ENCODE results near the gene TBC1D16.

Gene TBC1D16

GRCh38 chr17:79991924-79992648 lies 43.6 kb downstream of the TBC1D16 start:
- Histone ChIP-seq H3K27me3 (replicated peaks; ENCODE audit: control insufficient read depth, insufficient read depth, low read length) (no peaks in the 10 kb centered on the region; the same call in none of the 2 replicates), H3K36me3 (ENCODE audit: control insufficient read depth, insufficient read depth, low read length) (no peaks in the 10 kb centered on the region), H3K4me3 (replicated peaks; ENCODE audit: low read depth, low read length) (no peak overlapping the region; the same call in 1 of the 2 replicates)
- DNase-seq (ENCODE audit: extremely low read depth, insufficient read length), result no peak
- no peak for TF ChIP-seq CTCF (IDR thresholded peaks at IDR 0.05; ENCODE audit: insufficient read depth, low read length, poor library complexity, severe bottlenecking)

- DNase-seq (ENCODE audit: extremely low read depth, insufficient read length), result peak; percentile 53
- TF ChIP-seq CTCF (IDR thresholded peaks at IDR 0.05; ENCODE audit: insufficient read depth, low read length, poor library complexity, severe bottlenecking), result peak; percentile 57
- no peak overlapping the region for H3K4me3 ChIP-seq (replicated peaks; ENCODE audit: low read depth, low read length)
- no peaks in the 10 kb centered on the region; the same call in none of the 2 replicates for H3K27me3 ChIP-seq (replicated peaks; ENCODE audit: control insufficient read depth, insufficient read depth, low read length)
- H3K36me3 ChIP-seq (ENCODE audit: control insufficient read depth, insufficient read depth, low read length), result no peaks in the 10 kb centered on the region
Observed at GRCh38 chr17:79991140-79991923, 44.3 kb downstream of the TBC1D16 start.

- no peak for DNase-seq (ENCODE audit: extremely low read depth, insufficient read length)
- no peak for TF ChIP-seq CTCF (IDR thresholded peaks at IDR 0.05; ENCODE audit: insufficient read depth, low read length, poor library complexity, severe bottlenecking)
- no peaks in the 10 kb centered on the region for H3K36me3 ChIP-seq (ENCODE audit: control insufficient read depth, insufficient read depth, low read length)
- no peaks in the 10 kb centered on the region; the same call in none of the 2 replicates for H3K27me3 ChIP-seq (replicated peaks; ENCODE audit: control insufficient read depth, insufficient read depth, low read length)
- H3K4me3 ChIP-seq (replicated peaks; ENCODE audit: low read depth, low read length), result no peak overlapping the region
Observed at GRCh38 chr17:79990704-79991103, 45.0 kb downstream of the TBC1D16 start.

- Histone ChIP-seq H3K36me3 (ENCODE audit: control insufficient read depth, insufficient read depth, low read length) (no peaks in the 10 kb centered on the region), H3K27me3 (replicated peaks; ENCODE audit: control insufficient read depth, insufficient read depth, low read length) (no peaks in the 10 kb centered on the region; the same call in none of the 2 replicates), H3K4me3 (replicated peaks; ENCODE audit: low read depth, low read length) (no peak overlapping the region)
- TF ChIP-seq CTCF (IDR thresholded peaks at IDR 0.05; ENCODE audit: insufficient read depth, low read length, poor library complexity, severe bottlenecking), result no peak
- DNase-seq (ENCODE audit: extremely low read depth, insufficient read length), result no peak
Observed at GRCh38 chr17:79990051-79990592, 45.5 kb downstream of the TBC1D16 start.

- no peak for DNase-seq (ENCODE audit: extremely low read depth, insufficient read length)
- H3K27me3 ChIP-seq (replicated peaks; ENCODE audit: control insufficient read depth, insufficient read depth, low read length), result no peaks in the 10 kb centered on the region; the same call in none of the 2 replicates
- H3K4me3 ChIP-seq (replicated peaks; ENCODE audit: low read depth, low read length), result no peak overlapping the region
- no peak for TF ChIP-seq CTCF (IDR thresholded peaks at IDR 0.05; ENCODE audit: insufficient read depth, low read length, poor library complexity, severe bottlenecking)
- no peaks in the 10 kb centered on the region for H3K36me3 ChIP-seq (ENCODE audit: control insufficient read depth, insufficient read depth, low read length)
Observed at GRCh38 chr17:79989106-79989835, 46.4 kb downstream of the TBC1D16 start.
